ENCODE measurements around the gene LHFPL3. TPM values are rescaled to one million over a fixed set of nuclear protein-coding genes. Genes with fewer than 3 reads are reported as not detected.

The LHFPL3 gene
- polyA plus RNA-seq, 2 of the 4 experiments (the other 2 are of a cell fraction), result not detected

GRCh38 chr7:104299323-104299722, 29.1 kb upstream of the LHFPL3 start:
- TF ChIP-seq MAFK (IDR thresholded peaks at IDR 0.05; ENCODE audit: partially characterized antibody) (no peak), ESRRA (IDR thresholded peaks at IDR 0.05; ENCODE audit: borderline replicate concordance, low read length) (no peak), EP300 (IDR thresholded peaks at IDR 0.05) (no peak), KDM1A (IDR thresholded peaks at IDR 0.05; ENCODE audit: low read depth) (no peak), GATA3 (IDR thresholded peaks at IDR 0.05; ENCODE audit: borderline replicate concordance) (no peak), HOXB5 (CRISPR knock-in tag; IDR thresholded peaks at IDR 0.05) (no peak), TFCP2L1 (CRISPR knock-in tag; IDR thresholded peaks at IDR 0.05) (no peak), HDAC2 (IDR thresholded peaks at IDR 0.05) (no peak), ZSCAN20 (CRISPR knock-in tag; IDR thresholded peaks at IDR 0.05) (no peak), E2F6 (IDR thresholded peaks at IDR 0.05; ENCODE audit: borderline replicate concordance, low read depth) (no peak), BHLHE40 (IDR thresholded peaks at IDR 0.05; ENCODE audit: low read depth, low read length) (no peak), POLR2AphosphoS2 (conservative IDR thresholded peaks at IDR 0.05; ENCODE audit: low read length) (no peak), REST (IDR thresholded peaks at IDR 0.05) (no peak), TP53 (CRISPR knock-in tag; IDR thresholded peaks at IDR 0.05) (no peak), EHMT2 (IDR thresholded peaks at IDR 0.05; ENCODE audit: low read depth) (no peak), KDM5A (IDR thresholded peaks at IDR 0.05) (no peak), FOXS1 (CRISPR knock-in tag; IDR thresholded peaks at IDR 0.05) (no peak), MAX (IDR thresholded peaks at IDR 0.05) (no peak), CBX8 (IDR thresholded peaks at IDR 0.05) (no peak), USF2 (IDR thresholded peaks at IDR 0.05) (no peak)
- H3K9me3 ChIP-seq, result no peaks in the 10 kb centered on the region
- FAIRE-seq (no peak), DNase-seq (ENCODE audit: low read depth in 1 of 2, low spot score in 1 of 2) (no peak), ATAC-seq (no peak)
- no peak overlapping the region for H3K27ac ChIP-seq
- H3K4me3 ChIP-seq, result no peak overlapping the region
- POLR2A ChIA-PET, result no interaction called here
- H3K4me1 ChIP-seq, result no peaks in the 10 kb centered on the region
- 35% methylated on average over 3 of the region's 3 CpGs for WGBS (ENCODE audit: missing lambda C conversion rate)
- H3K4me2 ChIP-seq, result no peak overlapping the region
- CTCF ChIA-PET, result no interaction called here

- H3K4me2 ChIP-seq, result no peak overlapping the region
- no peak for ATAC-seq
- ChIA-PET CTCF (no interaction called here), POLR2A (no interaction called here)
- H3K4me3 ChIP-seq, result no peak overlapping the region
- H3K27ac ChIP-seq, result no peak overlapping the region
- no peak for FAIRE-seq
- H3K9me3 ChIP-seq, result no peaks in the 10 kb centered on the region
- H3K4me1 ChIP-seq, result no peaks in the 10 kb centered on the region
- DNase-seq (ENCODE audit: low read depth in 1 of 2, low spot score in 1 of 2), result no peak
- WGBS (ENCODE audit: missing lambda C conversion rate), result 4% methylated on average over 4 of the region's 4 CpGs
- TF ChIP-seq USF2 (IDR thresholded peaks at IDR 0.05) (no peak), JUNB (IDR thresholded peaks at IDR 0.05) (no peak), HES2 (IDR thresholded peaks at IDR 0.05) (no peak), KDM5A (IDR thresholded peaks at IDR 0.05) (no peak), ZNF302 (CRISPR knock-in tag; IDR thresholded peaks at IDR 0.05) (no peak)
Observed at GRCh38 chr7:104299777-104300176, 28.6 kb upstream of the LHFPL3 start.
